Vagina (tissue), 2 donors: ENCODE measurements around the gene HTR4.

Source experiments
- CTCF ChIP-seq, 3 experiments: fragments of 450-650 bp in 2 of 3; fragments of 200-600 bp in 1 of 3; sonication (generic) in 1 of 3; IDR thresholded peaks; one replicate each; pipeline ENCODE4 v1.5.1; 2017 to 2019; ENCODE audit warnings: antibody characterized with exemption in 3 of 3, mild to moderate bottlenecking in 2 of 3, moderate library complexity in 2 of 3
- POLR2A ChIP-seq, 2 donors: fragments of 450-650 bp; IDR thresholded peaks; one replicate each; pipeline ENCODE4 v1.6.1; 2017; ENCODE audit warnings: antibody characterized with exemption in 2 of 2, mild to moderate bottlenecking in 2 of 2, moderate library complexity in 2 of 2

- TF ChIP-seq CTCF (IDR thresholded peaks at IDR 0.05) (no peak), POLR2A (IDR thresholded peaks at IDR 0.05) (no peak)
These were observed 27.1 kb upstream of the HTR4 start for GRCh38 chr5:148681157-148682057.
